Measurements from ENCODE around the gene GPA33. TPM values are rescaled to one million over a fixed set of nuclear protein-coding genes. Genes with fewer than 3 reads are reported as not detected.

The GPA33 gene
- total and polyA plus RNA-seq, 4 donors, result 0.26 to 1.5 (median 0.70) TPM

- no peak for ATAC-seq (ENCODE audit: insufficient read depth, low FRiP score)
- H3K4me3 ChIP-seq, result no peak overlapping the region
- no peaks in the 10 kb centered on the region for H3K9me3 ChIP-seq (ENCODE audit: control insufficient read depth in 4 of 4, insufficient read depth in 3 of 4, low read length in 3 of 4)
- no peaks in the 10 kb centered on the region for H3K36me3 ChIP-seq (ENCODE audit: control insufficient read depth in 4 of 4, insufficient read depth in 4 of 4, low read length in 4 of 4)
- H3K27me3 ChIP-seq (ENCODE audit: control insufficient read depth in 3 of 3, insufficient read depth in 3 of 3, low read length in 2 of 3), result peaks cover 0 to 7% (median 3%) of the 10 kb centered on the region in 3 donors
- H3K27ac ChIP-seq (ENCODE audit: low read depth in 1 of 2, low read length in 1 of 2), result no peak overlapping the region
- no peak overlapping the region for H3K9ac ChIP-seq (ENCODE audit: insufficient read depth in 1 of 2, low read length in 2 of 2)
- H3K4me1 ChIP-seq (ENCODE audit: control insufficient read depth in 5 of 5, insufficient read depth in 5 of 5, low read length in 5 of 5), result peaks cover 0 to 6% (median 2%) of the 10 kb centered on the region in 5 donors
- DNase-seq, result no peak
- WGBS, 2 donors, result 72 to 77% methylated on average over 1 of the region's 1 CpG
- TF ChIP-seq, protein P1, sequence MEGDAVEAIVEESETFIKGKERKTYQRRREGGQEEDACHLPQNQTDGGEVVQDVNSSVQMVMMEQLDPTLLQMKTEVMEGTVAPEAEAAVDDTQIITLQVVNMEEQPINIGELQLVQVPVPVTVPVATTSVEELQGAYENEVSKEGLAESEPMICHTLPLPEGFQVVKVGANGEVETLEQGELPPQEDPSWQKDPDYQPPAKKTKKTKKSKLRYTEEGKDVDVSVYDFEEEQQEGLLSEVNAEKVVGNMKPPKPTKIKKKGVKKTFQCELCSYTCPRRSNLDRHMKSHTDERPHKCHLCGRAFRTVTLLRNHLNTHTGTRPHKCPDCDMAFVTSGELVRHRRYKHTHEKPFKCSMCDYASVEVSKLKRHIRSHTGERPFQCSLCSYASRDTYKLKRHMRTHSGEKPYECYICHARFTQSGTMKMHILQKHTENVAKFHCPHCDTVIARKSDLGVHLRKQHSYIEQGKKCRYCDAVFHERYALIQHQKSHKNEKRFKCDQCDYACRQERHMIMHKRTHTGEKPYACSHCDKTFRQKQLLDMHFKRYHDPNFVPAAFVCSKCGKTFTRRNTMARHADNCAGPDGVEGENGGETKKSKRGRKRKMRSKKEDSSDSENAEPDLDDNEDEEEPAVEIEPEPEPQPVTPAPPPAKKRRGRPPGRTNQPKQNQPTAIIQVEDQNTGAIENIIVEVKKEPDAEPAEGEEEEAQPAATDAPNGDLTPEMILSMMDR (IDR thresholded peaks at IDR 0.05; ENCODE audit: control extremely low read depth, extremely low read depth), result no peak
These were observed 26.0 kb upstream of the GPA33 start for GRCh38 chr1:167116174-167116573.

GRCh38 chr1:167115655-167116054 lies 25.5 kb upstream of the GPA33 start:
- no peak for ATAC-seq (ENCODE audit: insufficient read depth, low FRiP score)
- Histone ChIP-seq H3K27ac (ENCODE audit: low read depth in 1 of 2, low read length in 1 of 2) (no peak overlapping the region), H3K4me3 (no peak overlapping the region), H3K9ac (ENCODE audit: insufficient read depth in 1 of 2, low read length in 2 of 2) (no peak overlapping the region), H3K36me3 (ENCODE audit: control insufficient read depth in 4 of 4, insufficient read depth in 4 of 4, low read length in 4 of 4) (no peaks in the 10 kb centered on the region), H3K27me3 (ENCODE audit: control insufficient read depth in 3 of 3, insufficient read depth in 3 of 3, low read length in 2 of 3) (peaks cover 0 to 7% (median 3%) of the 10 kb centered on the region in 3 donors), H3K9me3 (ENCODE audit: control insufficient read depth in 4 of 4, insufficient read depth in 3 of 4, low read length in 3 of 4) (no peaks in the 10 kb centered on the region), H3K4me1 (ENCODE audit: control insufficient read depth in 5 of 5, insufficient read depth in 5 of 5, low read length in 5 of 5) (peaks cover 0 to 3% (median 0%) of the 10 kb centered on the region in 5 donors)
- TF ChIP-seq, protein P1 (IDR thresholded peaks at IDR 0.05; ENCODE audit: control extremely low read depth, extremely low read depth), result no peak
- DNase-seq, result no peak
- 65 to 81% methylated on average over 5 of the region's 5 CpGs for WGBS, 2 donors

DNA sequence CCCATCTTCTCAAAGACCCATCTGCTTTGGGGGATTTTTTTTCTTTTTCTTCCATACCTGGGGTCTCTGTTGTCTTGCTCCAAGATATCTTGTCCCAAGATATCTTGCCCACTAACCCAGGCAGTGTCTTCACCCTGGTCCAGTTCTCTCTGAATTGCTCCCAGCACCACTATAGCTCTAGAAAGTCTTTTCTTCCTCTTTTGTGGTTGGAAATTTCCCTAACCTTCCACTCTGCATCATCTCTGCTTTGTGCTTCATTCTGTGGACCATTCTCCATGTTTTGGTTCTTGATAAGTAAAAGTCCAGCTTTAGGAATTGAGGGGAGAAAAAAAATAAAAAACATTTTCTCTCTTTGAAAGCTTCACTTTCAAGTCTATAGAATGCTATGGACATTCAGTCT lies 24.5 kb upstream of the GPA33 start:
- Histone ChIP-seq H3K9ac (ENCODE audit: insufficient read depth in 1 of 2, low read length in 2 of 2) (no peak overlapping the region), H3K4me1 (ENCODE audit: control insufficient read depth in 5 of 5, insufficient read depth in 5 of 5, low read length in 5 of 5) (peaks cover 0 to 3% (median 0%) of the 10 kb centered on the region in 5 donors), H3K36me3 (ENCODE audit: control insufficient read depth in 4 of 4, insufficient read depth in 4 of 4, low read length in 4 of 4) (no peaks in the 10 kb centered on the region), H3K27ac (ENCODE audit: low read depth in 1 of 2, low read length in 1 of 2) (no peak overlapping the region), H3K4me3 (no peak overlapping the region), H3K27me3 (ENCODE audit: control insufficient read depth in 3 of 3, insufficient read depth in 3 of 3, low read length in 2 of 3) (peaks cover 0 to 3% (median 2%) of the 10 kb centered on the region in 3 donors), H3K9me3 (ENCODE audit: control insufficient read depth in 4 of 4, insufficient read depth in 3 of 4, low read length in 3 of 4) (peaks cover 0 to 2% (median 0%) of the 10 kb centered on the region in 4 donors)
- DNase-seq, result no peak
- TF ChIP-seq, protein P1 (IDR thresholded peaks at IDR 0.05; ENCODE audit: control extremely low read depth, extremely low read depth), result no peak
- no peak for ATAC-seq (ENCODE audit: insufficient read depth, low FRiP score)
